HepG2 (cell line): ENCODE data around the gene ZSCAN4. TPM values are rescaled to one million over a fixed set of nuclear protein-coding genes. Genes with fewer than 3 reads are reported as not detected.

Experiments used
- MBD4 ChIP-seq: IDR thresholded peaks from 2 replicates; pipeline ENCODE4 v1.6.1; 2012; ENCODE audit warnings: low read length, inconsistent platforms, borderline replicate concordance
- NONO ChIP-seq, 2 experiments: fragments of 450-650 bp in 1 of 2; sonication (generic) in 1 of 2; formaldehyde crosslinking in 1 of 2; IDR thresholded peaks in 1 of 2; conservative IDR thresholded peaks in 1 of 2; 2 replicates each; pipeline versions ENCODE4 v1.6.1 to v1.8.0; 2017 to 2022; ENCODE audit warnings: mild to moderate bottlenecking in 1 of 2, missing genetic modification reagents in 1 of 2, moderate library complexity in 1 of 2
- SSRP1 ChIP-seq: IDR thresholded peaks from 2 replicates; pipeline ENCODE4 v1.6.1; 2016; ENCODE audit warnings: control low read depth
- TAF1 ChIP-seq: sonication (generic); formaldehyde crosslinking; IDR thresholded peaks from 2 replicates; pipeline ENCODE4 v1.4.0; 2020; ENCODE audit warnings: missing genetic modification reagents
- polyA plus RNA-seq, 8 experiments: library from polyadenylated mRNA; depleted of rRNA in 3 of 8; stranded (reverse) in 7 of 8; unstranded in 1 of 8; fragments of >200 nt; fragmentation: Illumina TruSeq in 4 of 8; extraction: Trizol in 4 of 8; gene quantifications; 2 replicates each; pipeline versions ENCODE4 v1.2.1 to v1.2.3, GENCODE V29; 2011 to 2016; ENCODE audit warnings: low read depth in 4 of 8, missing spikeins in 1 of 8, mixed read lengths in 1 of 8; ENCODE audit not compliant: insufficient read depth in 1 of 8
- total RNA-seq, 5 experiments: library from RNA; depleted of rRNA; stranded (reverse); fragments of >200 nt; fragmentation: Illumina TruSeq; extraction: Trizol; gene quantifications; 2 replicates each; pipeline ENCODE4 v1.2.3, GENCODE V29; 2016; ENCODE audit warnings: low read depth in 1 of 5
- TF ChIP-seq, protein P1 (sequence below): sonication (generic); formaldehyde crosslinking; IDR thresholded peaks from 2 replicates; pipeline ENCODE4 v1.4.0; 2020; ENCODE audit warnings: missing genetic modification reagents, mild to moderate bottlenecking, borderline replicate concordance
- TF ChIP-seq, protein P2 (sequence below), 2 experiments: sonication (generic) in 1 of 2; formaldehyde crosslinking in 1 of 2; IDR thresholded peaks; 2 replicates each; pipeline versions ENCODE4 v1.4.0 to v1.6.1; 2018 to 2020; ENCODE audit warnings: missing genetic modification reagents in 2 of 2, borderline replicate concordance in 1 of 2, low read depth in 1 of 2, mild to moderate bottlenecking in 1 of 2, missing biosample characterization in 1 of 2
- TF ChIP-seq, protein P3 (sequence below): IDR thresholded peaks from 2 replicates; pipeline ENCODE4 v1.6.1; 2016; ENCODE audit warnings: control low read depth
- TF ChIP-seq, protein P4 (sequence below): IDR thresholded peaks from 2 replicates; pipeline ENCODE4 v1.6.1; 2016; ENCODE audit warnings: low read depth, missing genetic modification reagents, missing compliant biosample characterization
- TF ChIP-seq, protein P5 (sequence below): sonication (generic); formaldehyde crosslinking; IDR thresholded peaks from 2 replicates; pipeline ENCODE4 v1.8.1; 2023; ENCODE audit warnings: mild to moderate bottlenecking, missing genetic modification reagents

ZSCAN4 gene
- total and polyA plus RNA-seq, 2 of the 13 experiments (the other 11 are each of a cell fraction or from before 2014, with no cell fraction given), result 0.60 to 0.73 TPM

DNA sequence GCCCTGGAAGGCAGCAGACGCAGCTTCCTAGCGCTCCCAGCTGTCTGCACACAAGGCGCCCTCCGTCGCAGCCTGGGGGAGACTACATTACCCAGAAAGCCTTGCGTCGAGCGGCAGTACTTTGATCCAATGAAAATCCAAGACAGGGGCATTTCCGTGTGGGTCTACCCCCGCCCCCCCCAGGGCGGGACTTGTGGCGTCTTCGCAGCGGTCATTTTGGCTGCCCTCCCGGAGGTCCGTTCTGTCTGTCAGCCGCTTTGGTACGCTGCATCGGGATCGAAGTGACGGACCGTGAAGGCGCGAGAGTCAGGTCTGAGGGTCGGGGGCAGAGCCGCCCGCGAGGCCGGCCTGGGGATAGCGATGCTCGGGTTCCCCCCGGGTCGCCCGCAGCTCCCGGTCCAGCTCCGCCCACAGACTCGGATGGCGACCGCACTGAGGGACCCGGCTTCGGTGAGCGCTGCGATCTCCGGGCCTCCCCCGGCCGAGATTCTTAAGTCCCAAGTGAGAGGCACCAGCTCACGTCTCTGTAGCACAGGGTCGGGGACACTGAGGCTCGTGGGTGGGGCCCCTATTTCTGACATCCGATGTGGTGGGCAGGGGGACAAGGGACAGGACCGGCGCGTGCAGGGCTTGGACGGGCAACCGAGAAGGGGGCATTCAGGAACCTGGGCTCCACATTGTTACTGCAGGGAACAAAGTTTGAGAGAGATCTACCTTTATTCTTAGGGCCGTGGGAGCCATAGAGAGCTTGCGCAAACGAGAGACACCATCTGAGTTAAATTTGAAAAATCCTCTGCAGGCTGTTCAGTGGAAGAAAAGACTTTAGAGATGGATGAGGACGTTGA, 35.5 kb upstream of the ZSCAN4 start, which contains the start of gene ZNF211 (continued):
- TF ChIP-seq, protein P1, sequence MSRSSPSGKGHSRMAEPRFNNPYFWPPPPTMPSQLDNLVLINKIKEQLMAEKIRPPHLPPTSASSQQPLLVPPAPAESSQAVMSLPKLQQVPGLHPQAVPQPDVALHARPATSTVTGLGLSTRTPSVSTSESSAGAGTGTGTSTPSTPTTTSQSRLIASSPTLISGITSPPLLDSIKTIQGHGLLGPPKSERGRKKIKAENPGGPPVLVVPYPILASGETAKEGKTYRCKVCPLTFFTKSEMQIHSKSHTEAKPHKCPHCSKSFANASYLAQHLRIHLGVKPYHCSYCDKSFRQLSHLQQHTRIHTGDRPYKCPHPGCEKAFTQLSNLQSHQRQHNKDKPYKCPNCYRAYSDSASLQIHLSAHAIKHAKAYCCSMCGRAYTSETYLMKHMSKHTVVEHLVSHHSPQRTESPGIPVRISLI (CRISPR knock-in tag), result no peak
- TF ChIP-seq, protein P2, sequence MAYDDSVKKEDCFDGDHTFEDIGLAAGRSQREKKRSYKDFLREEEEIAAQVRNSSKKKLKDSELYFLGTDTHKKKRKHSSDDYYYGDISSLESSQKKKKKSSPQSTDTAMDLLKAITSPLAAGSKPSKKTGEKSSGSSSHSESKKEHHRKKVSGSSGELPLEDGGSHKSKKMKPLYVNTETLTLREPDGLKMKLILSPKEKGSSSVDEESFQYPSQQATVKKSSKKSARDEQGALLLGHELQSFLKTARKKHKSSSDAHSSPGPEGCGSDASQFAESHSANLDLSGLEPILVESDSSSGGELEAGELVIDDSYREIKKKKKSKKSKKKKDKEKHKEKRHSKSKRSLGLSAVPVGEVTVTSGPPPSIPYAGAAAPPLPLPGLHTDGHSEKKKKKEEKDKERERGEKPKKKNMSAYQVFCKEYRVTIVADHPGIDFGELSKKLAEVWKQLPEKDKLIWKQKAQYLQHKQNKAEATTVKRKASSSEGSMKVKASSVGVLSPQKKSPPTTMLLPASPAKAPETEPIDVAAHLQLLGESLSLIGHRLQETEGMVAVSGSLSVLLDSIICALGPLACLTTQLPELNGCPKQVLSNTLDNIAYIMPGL (CRISPR knock-in tag; IDR thresholded peaks at IDR 0.05; ENCODE audit: borderline replicate concordance in 1 of 2, low read depth in 1 of 2), result peak; percentile 56 to 86; a peak in 2 of 4 replicates
- TF ChIP-seq, protein P3, sequence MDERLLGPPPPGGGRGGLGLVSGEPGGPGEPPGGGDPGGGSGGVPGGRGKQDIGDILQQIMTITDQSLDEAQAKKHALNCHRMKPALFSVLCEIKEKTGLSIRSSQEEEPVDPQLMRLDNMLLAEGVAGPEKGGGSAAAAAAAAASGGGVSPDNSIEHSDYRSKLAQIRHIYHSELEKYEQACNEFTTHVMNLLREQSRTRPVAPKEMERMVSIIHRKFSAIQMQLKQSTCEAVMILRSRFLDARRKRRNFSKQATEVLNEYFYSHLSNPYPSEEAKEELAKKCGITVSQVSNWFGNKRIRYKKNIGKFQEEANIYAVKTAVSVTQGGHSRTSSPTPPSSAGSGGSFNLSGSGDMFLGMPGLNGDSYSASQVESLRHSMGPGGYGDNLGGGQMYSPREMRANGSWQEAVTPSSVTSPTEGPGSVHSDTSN (CRISPR knock-in tag), result peak; percentile 96
- TF ChIP-seq, protein P4, sequence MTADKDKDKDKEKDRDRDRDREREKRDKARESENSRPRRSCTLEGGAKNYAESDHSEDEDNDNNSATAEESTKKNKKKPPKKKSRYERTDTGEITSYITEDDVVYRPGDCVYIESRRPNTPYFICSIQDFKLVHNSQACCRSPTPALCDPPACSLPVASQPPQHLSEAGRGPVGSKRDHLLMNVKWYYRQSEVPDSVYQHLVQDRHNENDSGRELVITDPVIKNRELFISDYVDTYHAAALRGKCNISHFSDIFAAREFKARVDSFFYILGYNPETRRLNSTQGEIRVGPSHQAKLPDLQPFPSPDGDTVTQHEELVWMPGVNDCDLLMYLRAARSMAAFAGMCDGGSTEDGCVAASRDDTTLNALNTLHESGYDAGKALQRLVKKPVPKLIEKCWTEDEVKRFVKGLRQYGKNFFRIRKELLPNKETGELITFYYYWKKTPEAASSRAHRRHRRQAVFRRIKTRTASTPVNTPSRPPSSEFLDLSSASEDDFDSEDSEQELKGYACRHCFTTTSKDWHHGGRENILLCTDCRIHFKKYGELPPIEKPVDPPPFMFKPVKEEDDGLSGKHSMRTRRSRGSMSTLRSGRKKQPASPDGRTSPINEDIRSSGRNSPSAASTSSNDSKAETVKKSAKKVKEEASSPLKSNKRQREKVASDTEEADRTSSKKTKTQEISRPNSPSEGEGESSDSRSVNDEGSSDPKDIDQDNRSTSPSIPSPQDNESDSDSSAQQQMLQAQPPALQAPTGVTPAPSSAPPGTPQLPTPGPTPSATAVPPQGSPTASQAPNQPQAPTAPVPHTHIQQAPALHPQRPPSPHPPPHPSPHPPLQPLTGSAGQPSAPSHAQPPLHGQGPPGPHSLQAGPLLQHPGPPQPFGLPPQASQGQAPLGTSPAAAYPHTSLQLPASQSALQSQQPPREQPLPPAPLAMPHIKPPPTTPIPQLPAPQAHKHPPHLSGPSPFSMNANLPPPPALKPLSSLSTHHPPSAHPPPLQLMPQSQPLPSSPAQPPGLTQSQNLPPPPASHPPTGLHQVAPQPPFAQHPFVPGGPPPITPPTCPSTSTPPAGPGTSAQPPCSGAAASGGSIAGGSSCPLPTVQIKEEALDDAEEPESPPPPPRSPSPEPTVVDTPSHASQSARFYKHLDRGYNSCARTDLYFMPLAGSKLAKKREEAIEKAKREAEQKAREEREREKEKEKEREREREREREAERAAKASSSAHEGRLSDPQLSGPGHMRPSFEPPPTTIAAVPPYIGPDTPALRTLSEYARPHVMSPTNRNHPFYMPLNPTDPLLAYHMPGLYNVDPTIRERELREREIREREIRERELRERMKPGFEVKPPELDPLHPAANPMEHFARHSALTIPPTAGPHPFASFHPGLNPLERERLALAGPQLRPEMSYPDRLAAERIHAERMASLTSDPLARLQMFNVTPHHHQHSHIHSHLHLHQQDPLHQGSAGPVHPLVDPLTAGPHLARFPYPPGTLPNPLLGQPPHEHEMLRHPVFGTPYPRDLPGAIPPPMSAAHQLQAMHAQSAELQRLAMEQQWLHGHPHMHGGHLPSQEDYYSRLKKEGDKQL (CRISPR knock-in tag), result no peak
- TF ChIP-seq TAF1 (CRISPR knock-in tag), result peak; percentile 70
- no peak for TF ChIP-seq NONO (IDR thresholded peaks at IDR 0.05)
- no peak for TF ChIP-seq NONO (CRISPR knock-in tag; conservative IDR thresholded peaks at IDR 0.05)
- TF ChIP-seq MBD4, result no peak
- TF ChIP-seq, protein P5, sequence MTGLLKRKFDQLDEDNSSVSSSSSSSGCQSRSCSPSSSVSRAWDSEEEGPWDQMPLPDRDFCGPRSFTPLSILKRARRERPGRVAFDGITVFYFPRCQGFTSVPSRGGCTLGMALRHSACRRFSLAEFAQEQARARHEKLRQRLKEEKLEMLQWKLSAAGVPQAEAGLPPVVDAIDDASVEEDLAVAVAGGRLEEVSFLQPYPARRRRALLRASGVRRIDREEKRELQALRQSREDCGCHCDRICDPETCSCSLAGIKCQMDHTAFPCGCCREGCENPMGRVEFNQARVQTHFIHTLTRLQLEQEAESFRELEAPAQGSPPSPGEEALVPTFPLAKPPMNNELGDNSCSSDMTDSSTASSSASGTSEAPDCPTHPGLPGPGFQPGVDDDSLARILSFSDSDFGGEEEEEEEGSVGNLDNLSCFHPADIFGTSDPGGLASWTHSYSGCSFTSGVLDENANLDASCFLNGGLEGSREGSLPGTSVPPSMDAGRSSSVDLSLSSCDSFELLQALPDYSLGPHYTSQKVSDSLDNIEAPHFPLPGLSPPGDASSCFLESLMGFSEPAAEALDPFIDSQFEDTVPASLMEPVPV (CRISPR knock-in tag), result no peak
- TF ChIP-seq SSRP1 (CRISPR knock-in tag), result no peak
